ENCODE results near the gene EZR.

Gene EZR

GRCh38 chr6:158819213-158819976 is at the start of gene EZR:
Gene EZR (minus strand): TSS chr6:158819368. CDS start chr6:158818093, 1,275 bp downstream.
- peak; percentile 86 for DNase-seq

GRCh38 chr6:158868122-158868480 is 48.9 kb upstream of the EZR start:
- no peak for DNase-seq

- DNase-seq, result no peak
Observed at GRCh38 chr6:158867381-158868121, 48.4 kb upstream of the EZR start.

- no peak for DNase-seq
Observed at GRCh38 chr6:158865769-158866168, 46.6 kb upstream of the EZR start.

GRCh38 chr6:158863646-158864045 is 44.5 kb upstream of the EZR start:
- no peak for DNase-seq

GRCh38 chr6:158861686-158862381 is 42.7 kb upstream of the EZR start:
- no peak for DNase-seq

- DNase-seq, result no peak
Observed at GRCh38 chr6:158860279-158860865, 41.2 kb upstream of the EZR start.

- no peak for DNase-seq
Observed at GRCh38 chr6:158856261-158856660, 37.1 kb upstream of the EZR start.

- DNase-seq, result no peak
Observed at GRCh38 chr6:158854214-158855101, 35.3 kb upstream of the EZR start.

GRCh38 chr6:158853880-158854213 is 34.7 kb upstream of the EZR start:
- DNase-seq, result no peak

GRCh38 chr6:158853072-158853879 is 34.1 kb upstream of the EZR start:
- peak; percentile 71 for DNase-seq

GRCh38 chr6:158852312-158853071 is 33.3 kb upstream of the EZR start:
- no peak for DNase-seq

GRCh38 chr6:158850807-158851115 is 31.6 kb upstream of the EZR start:
- no peak for DNase-seq

- peak; percentile 51 for DNase-seq
Observed at GRCh38 chr6:158849899-158850806, 31.0 kb upstream of the EZR start.

- DNase-seq, result no peak
Observed at GRCh38 chr6:158848490-158848895, 29.3 kb upstream of the EZR start.

- DNase-seq, result no peak
Observed at GRCh38 chr6:158847786-158848185, 28.6 kb upstream of the EZR start.

GRCh38 chr6:158847012-158847529 is 27.9 kb upstream of the EZR start:
- no peak for DNase-seq

- no peak for DNase-seq
Observed at GRCh38 chr6:158843751-158844683, 24.8 kb upstream of the EZR start.
